GM13976 (cell line): ENCODE data around the gene MKNK1.

Source experiments
- DNase-seq: peaks from one replicate; pipeline ENCODE4 v3.0.0; 2012; ENCODE audit warnings: low spot score
- in situ Hi-C: fragments of 300-500 bp; cut with MboI; formaldehyde crosslinking; loops from one replicate; pipeline ENCODE4 v1.12.0; 2022; ENCODE audit warnings: low sequenced_read_pairs, mixed read lengths, inconsistent platforms; ENCODE audit not compliant: unreplicated experiment
- TF ChIP-seq, protein P1 (sequence below): IDR thresholded peaks from 2 replicates; pipeline ENCODE4 v1.5.1; 2012; ENCODE audit warnings: borderline replicate concordance, mild to moderate bottlenecking; ENCODE audit not compliant: insufficient read depth; ENCODE audit errors: extremely low read depth, missing control alignments, control extremely low read depth

Gene MKNK1

DNA sequence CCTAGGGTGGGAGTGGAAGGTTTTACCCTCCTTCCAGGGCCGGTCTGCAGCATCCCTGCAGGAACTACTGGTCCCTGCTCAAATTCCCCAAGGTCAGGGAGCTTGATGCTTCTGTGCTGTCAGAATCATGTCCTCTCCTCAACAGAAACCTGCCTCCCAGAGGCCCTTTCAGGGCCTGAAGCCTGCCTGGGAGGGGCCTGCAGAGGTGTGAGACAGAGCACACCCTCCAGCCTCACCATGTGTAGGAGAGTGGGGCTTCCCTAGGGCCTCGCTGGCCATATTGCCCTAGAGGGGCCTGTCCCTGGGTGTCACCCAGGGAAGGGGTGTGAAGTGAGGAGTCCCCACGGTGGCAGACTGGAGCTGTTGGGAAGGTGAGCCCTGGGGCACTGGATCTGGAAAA lies 73.8 kb downstream of the MKNK1 start:
- in situ Hi-C loops, result no loop called here

DNA sequence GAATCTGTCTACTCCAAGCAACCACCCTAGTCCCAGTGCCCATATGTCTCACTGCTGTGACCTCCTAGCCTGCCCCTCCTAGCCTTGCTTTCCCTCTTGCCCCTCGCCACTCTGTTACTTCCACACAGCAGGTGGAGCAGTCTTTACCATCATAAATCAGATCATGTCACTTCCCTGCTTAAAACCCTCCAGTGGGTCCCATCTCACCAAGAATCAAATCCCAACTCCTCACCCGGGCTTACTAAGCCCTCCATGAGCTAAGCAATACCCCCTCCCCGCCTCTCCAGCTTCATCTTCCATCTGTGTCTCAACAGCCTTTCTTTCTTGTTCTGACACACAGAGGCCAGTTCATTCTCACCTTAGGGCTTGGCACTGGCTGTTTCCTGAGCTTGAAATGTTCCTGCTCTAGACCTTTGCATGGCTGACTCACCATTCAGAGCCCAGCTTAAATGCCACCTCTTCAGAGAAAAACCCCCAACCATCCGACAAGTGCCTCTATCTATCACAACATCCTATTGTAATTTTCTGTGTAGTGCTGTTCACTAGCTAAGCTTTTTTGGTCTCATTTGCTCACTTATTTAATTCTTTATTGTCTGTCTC lies 74.9 kb downstream of the MKNK1 start:
- TF ChIP-seq, protein P1, sequence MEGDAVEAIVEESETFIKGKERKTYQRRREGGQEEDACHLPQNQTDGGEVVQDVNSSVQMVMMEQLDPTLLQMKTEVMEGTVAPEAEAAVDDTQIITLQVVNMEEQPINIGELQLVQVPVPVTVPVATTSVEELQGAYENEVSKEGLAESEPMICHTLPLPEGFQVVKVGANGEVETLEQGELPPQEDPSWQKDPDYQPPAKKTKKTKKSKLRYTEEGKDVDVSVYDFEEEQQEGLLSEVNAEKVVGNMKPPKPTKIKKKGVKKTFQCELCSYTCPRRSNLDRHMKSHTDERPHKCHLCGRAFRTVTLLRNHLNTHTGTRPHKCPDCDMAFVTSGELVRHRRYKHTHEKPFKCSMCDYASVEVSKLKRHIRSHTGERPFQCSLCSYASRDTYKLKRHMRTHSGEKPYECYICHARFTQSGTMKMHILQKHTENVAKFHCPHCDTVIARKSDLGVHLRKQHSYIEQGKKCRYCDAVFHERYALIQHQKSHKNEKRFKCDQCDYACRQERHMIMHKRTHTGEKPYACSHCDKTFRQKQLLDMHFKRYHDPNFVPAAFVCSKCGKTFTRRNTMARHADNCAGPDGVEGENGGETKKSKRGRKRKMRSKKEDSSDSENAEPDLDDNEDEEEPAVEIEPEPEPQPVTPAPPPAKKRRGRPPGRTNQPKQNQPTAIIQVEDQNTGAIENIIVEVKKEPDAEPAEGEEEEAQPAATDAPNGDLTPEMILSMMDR, result no peak
- in situ Hi-C loops, result loop anchor here (5.0 kb wide), 1 partner anchor 52 kb away; no protein-coding TSS in a partner anchor
- no peak for DNase-seq

More for the DNA sequence above, 73.8 kb downstream of the MKNK1 start:
- TF ChIP-seq, protein P1, result no peak
- DNase-seq, result no peak

DNA sequence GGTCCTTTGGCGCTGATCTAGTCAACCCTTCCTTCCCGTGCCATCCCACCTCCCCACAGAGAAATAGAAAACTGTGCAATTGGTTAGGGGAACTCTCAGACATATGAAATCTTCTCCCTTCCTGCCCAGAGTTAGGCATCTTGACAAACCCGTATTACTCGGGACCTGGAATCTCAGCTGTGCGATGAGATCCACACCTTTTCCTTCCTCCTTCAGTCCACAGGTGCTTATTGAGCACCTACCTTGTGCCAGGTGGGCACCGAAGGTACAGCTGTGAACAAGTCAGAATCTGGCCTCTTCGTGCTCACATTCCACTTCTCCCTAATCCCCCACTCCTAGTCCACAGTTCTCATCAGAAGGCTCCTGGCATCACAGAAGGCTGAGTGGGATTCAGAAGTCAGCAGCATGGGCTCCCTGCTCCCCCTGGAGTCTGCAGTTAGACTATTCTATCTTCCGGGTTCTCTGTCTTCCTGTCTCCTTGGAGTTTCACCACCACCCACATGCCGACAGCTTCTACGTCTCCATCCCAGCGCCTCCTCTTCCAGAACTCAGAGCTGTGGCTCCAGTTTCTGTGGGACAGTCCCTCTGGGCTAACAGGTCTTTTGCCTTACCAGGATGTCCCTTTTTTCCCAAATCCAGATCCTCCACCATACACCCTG lies 75.6 kb downstream of the MKNK1 start:
- in situ Hi-C loops, result loop anchor here (5.0 kb wide), 1 partner anchor 51 kb away; no protein-coding TSS in a partner anchor
- DNase-seq, result no peak
- TF ChIP-seq, protein P1, result no peak

DNA sequence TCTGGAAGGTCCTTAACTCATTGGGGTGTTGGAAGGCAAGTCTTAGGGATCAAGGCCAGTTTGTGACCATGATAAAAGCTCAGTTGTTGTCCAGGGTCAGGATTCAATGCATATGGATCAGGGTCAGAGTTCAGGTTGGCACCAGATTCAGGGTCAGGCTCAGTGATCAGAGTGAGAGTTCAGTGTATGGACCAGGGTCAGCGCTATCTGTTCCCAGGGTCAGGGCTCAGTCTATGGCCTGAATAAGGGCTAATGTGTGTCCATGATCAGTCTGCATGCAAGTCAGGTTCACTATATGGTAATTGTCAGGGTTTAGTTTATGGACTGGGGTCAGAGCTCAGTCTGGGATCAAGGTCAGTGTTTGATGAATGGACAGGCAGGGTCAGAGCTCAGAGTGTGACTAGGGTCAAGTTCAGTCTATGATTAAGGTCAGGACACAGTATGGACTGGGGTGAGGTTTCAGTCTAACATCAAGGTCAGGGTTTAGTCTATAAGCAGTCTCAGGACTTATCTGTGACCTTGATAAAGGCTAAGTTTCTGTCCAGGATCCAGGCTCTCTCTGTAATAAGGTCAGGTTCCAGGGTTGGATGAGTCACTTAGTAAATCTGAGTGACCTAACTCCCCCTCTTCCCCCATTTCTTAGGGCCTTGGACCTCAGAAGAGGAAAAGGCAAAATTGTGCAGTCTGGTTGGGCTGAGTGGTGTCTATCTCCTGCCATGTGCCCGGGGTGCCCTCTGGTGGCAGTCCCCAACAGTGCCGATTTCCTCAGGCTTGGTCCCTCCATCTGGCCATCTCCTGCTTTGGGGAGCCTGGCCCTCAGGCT lies 76.4 kb downstream of the MKNK1 start:
- in situ Hi-C loops, result loop anchor here (5.0 kb wide), 1 partner anchor 50 kb away; no protein-coding TSS in a partner anchor
- DNase-seq, result peak; percentile 90
- TF ChIP-seq, protein P1, result peak; percentile 90

DNA sequence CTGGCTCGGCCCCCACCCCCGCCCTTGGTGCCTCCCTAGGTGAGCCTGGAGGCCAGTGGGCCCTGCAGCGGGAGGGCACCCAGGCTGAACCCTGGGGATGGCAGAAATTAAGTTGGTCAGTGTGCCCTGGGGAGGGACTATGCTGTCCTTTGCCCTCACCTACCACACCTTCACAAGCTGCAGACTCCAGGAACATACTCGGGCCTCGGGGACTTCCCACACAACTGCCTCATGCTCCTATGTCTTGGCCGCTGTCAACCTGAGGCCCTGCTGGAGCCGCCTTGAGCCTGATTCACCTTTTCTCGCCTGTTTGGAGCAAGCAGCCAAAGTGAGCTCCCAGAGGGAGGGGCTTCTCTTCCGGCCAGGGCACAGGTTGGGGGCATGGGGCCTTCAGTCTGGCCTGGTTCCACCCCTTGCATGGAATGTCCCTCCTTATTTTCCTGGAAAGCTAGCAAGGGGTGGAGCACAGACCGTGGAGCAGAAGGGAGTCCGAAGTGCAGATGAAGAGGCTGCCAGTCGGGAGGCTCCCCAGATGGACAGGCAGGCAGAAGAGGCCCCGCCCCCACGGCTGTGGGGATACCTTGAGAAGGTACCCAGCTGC lies 77.3 kb downstream of the MKNK1 start:
- in situ Hi-C loops, result loop anchor here (5.0 kb wide), 1 partner anchor 49 kb away; no protein-coding TSS in a partner anchor
- TF ChIP-seq, protein P1, result no peak
- DNase-seq, result no peak
